ENCODE results near the gene COL8A2.

- TF ChIP-seq, protein P1, sequence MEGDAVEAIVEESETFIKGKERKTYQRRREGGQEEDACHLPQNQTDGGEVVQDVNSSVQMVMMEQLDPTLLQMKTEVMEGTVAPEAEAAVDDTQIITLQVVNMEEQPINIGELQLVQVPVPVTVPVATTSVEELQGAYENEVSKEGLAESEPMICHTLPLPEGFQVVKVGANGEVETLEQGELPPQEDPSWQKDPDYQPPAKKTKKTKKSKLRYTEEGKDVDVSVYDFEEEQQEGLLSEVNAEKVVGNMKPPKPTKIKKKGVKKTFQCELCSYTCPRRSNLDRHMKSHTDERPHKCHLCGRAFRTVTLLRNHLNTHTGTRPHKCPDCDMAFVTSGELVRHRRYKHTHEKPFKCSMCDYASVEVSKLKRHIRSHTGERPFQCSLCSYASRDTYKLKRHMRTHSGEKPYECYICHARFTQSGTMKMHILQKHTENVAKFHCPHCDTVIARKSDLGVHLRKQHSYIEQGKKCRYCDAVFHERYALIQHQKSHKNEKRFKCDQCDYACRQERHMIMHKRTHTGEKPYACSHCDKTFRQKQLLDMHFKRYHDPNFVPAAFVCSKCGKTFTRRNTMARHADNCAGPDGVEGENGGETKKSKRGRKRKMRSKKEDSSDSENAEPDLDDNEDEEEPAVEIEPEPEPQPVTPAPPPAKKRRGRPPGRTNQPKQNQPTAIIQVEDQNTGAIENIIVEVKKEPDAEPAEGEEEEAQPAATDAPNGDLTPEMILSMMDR (IDR thresholded peaks at IDR 0.05): no peak
- no peak for TF ChIP-seq POLR2A (IDR thresholded peaks at IDR 0.05)
Measured at GRCh38 chr1:36115931-36116330, 9.1 kb downstream of the COL8A2 start.

Data from body of pancreas (tissue), 4 donors.